Endothelial cell of umbilical vein (primary cell): Measurements from ENCODE around the gene DNMT3L. TPM values are rescaled to one million over a fixed set of nuclear protein-coding genes. Genes with fewer than 3 reads are reported as not detected.
A peak's percentile ranks its signal among the peaks of the same experiment; 100 is the strongest.
"Not testable (repeated sequence)": the region's sequence is repeated elsewhere in the genome, so short reads cannot be mapped to it uniquely, and the experiment has no call there.

Experiments used
- BruUV-seq: library from RNA; stranded (reverse); fragments of 400-500 nt; replicated peaks from 2 replicates; lab custom pipeline; 2021; lab: Mats Ljungman, UMichigan
- CTCF ChIA-PET: fragments of 300-600, 350-600 bp; sonication (Branson Sonifier 250); formaldehyde crosslinking; loops from one replicate; lab custom pipeline; 2021; ENCODE audit warnings: antibody characterized with exemption, inconsistent platforms; lab: Charles Lee
- POLR2A ChIA-PET: fragments of 300-600, 350-600 bp; sonication (Branson Sonifier 250); formaldehyde crosslinking; loops from one replicate; lab custom pipeline; 2021; ENCODE audit warnings: antibody characterized with exemption, inconsistent platforms; lab: Charles Lee
- DNase-seq: peaks from one replicate; pipeline ENCODE4 v3.0.0-alpha.2; 2011; ENCODE audit warnings: low read depth, low spot score
- FAIRE-seq: peaks from 2 replicates; lab custom pipeline; 2011; peaks lifted over from hg19 to GRCh38; lab: Jason Lieb, UNC
- H2AFZ ChIP-seq: 2 replicates; pipeline ENCODE4 v1.6.0; 2012; ENCODE audit warnings: low read depth, low read length, control low read depth, inconsistent platforms
- H3K27ac ChIP-seq: 2 replicates; pipeline ENCODE4 v1.5.1; 2011; ENCODE audit warnings: low read depth, mild to moderate bottlenecking, control low read depth, low read length, moderate library complexity; ENCODE audit not compliant: insufficient read depth
- H3K27me3 ChIP-seq, 2 experiments: 2 replicates each; pipeline versions ENCODE4 v1.6.0 to v1.6.1; 2011; ENCODE audit warnings: low read length in 2 of 2, mixed read lengths in 1 of 2; ENCODE audit not compliant: control insufficient read depth in 2 of 2, insufficient read depth in 2 of 2
- H3K36me3 ChIP-seq, 2 experiments: 2 replicates in 1 of 2; 3 replicates in 1 of 2; pipeline ENCODE4 v1.5.1; 2011; ENCODE audit warnings: low read length in 2 of 2, mild to moderate bottlenecking in 1 of 2, moderate library complexity in 1 of 2; ENCODE audit not compliant: control insufficient read depth in 2 of 2, insufficient read depth in 2 of 2; ENCODE audit errors: extremely low read depth in 1 of 2
- H3K4me1 ChIP-seq: 3 replicates; pipeline ENCODE4 v1.5.1; 2011; ENCODE audit warnings: mild to moderate bottlenecking, low read length; ENCODE audit not compliant: control insufficient read depth, insufficient read depth; ENCODE audit errors: extremely low read depth
- H3K4me2 ChIP-seq: 2 replicates; pipeline ENCODE4 v1.6.1; 2011; ENCODE audit warnings: low read length, control low read depth, mixed read lengths; ENCODE audit not compliant: insufficient read depth
- H3K4me3 ChIP-seq, 3 experiments: fragments of 200-600 bp in 1 of 3; sonication (generic), shearing (Covaris generic) in 1 of 3; replicated peaks in 1 of 3; 2 replicates each; pipeline ENCODE4 v1.5.1; 2011 to 2016; ENCODE audit warnings: control low read depth in 3 of 3, low read length in 3 of 3, mild to moderate bottlenecking in 2 of 3, inconsistent platforms in 1 of 3, low read depth in 1 of 3, moderate library complexity in 1 of 3; ENCODE audit not compliant: insufficient read depth in 1 of 3
- H3K79me2 ChIP-seq: 2 replicates; pipeline ENCODE4 v1.6.0; 2012; ENCODE audit warnings: low read length, inconsistent platforms; ENCODE audit not compliant: control insufficient read depth, insufficient read depth
- H3K9ac ChIP-seq: replicated peaks from 2 replicates; pipeline ENCODE3; 2011; ENCODE audit warnings: low read length, control low read depth; ENCODE audit not compliant: insufficient read depth; ENCODE audit errors: extremely low read depth
- H3K9me1 ChIP-seq: replicated peaks from 3 replicates; pipeline ENCODE4 v1.6.0; 2011; ENCODE audit warnings: mild to moderate bottlenecking, low read length; ENCODE audit not compliant: control insufficient read depth, insufficient read depth; ENCODE audit errors: extremely low read depth
- H3K9me3 ChIP-seq: replicated peaks from 2 replicates; pipeline ENCODE4 v1.5.1; 2012; ENCODE audit warnings: low read length, inconsistent platforms; ENCODE audit not compliant: control insufficient read depth, insufficient read depth
- H4K20me1 ChIP-seq: replicated peaks from 2 replicates; pipeline ENCODE3; 2011; ENCODE audit warnings: mild to moderate bottlenecking, low read length; ENCODE audit not compliant: control insufficient read depth, insufficient read depth; ENCODE audit errors: extremely low read depth
- CTCF ChIP-seq, 2 donors: IDR thresholded peaks; 1 replicate in 1 of 2; 2 replicates in 1 of 2; pipeline ENCODE4 v1.5.1; 2011; ENCODE audit warnings: low read length in 2 of 2, mild to moderate bottlenecking in 2 of 2, moderate library complexity in 2 of 2, control low read depth in 1 of 2, inconsistent platforms in 1 of 2, low read depth in 1 of 2; ENCODE audit not compliant: insufficient read depth in 1 of 2; ENCODE audit errors: extremely low read depth in 1 of 2
- dilution Hi-C: fragments of 300-500 bp; cut with MboI; formaldehyde crosslinking; loops from one replicate; pipeline ENCODE4 v1.15.0; 2019; ENCODE audit warnings: low sequenced_read_pairs; ENCODE audit not compliant: extremely low pct_ligation_motif_present
- intact Hi-C: fragments of 100-400 bp; cut with micrococcal nuclease; formaldehyde crosslinking; loops from one replicate; pipeline ENCODE4 v1.10.0; 2022
- polyA plus RNA-seq, 4 experiments: library from polyadenylated mRNA; depleted of rRNA in 3 of 4; stranded (reverse) in 3 of 4; unstranded in 1 of 4; fragments of >200 nt; gene quantifications; 2 replicates each; pipeline versions ENCODE4 v1.2.1 to v1.2.3, GENCODE V29; 2011 to 2012; ENCODE audit warnings: missing spikeins in 1 of 4
- total RNA-seq: library from RNA; stranded (reverse); gene quantifications from 2 replicates; pipeline ENCODE4 v1.2.3, GENCODE V29; 2021

Gene DNMT3L
- total and polyA plus RNA-seq, 2 donors (not counting 3 experiments of a cell fraction or from before 2014, with no cell fraction given), result not detected

DNA sequence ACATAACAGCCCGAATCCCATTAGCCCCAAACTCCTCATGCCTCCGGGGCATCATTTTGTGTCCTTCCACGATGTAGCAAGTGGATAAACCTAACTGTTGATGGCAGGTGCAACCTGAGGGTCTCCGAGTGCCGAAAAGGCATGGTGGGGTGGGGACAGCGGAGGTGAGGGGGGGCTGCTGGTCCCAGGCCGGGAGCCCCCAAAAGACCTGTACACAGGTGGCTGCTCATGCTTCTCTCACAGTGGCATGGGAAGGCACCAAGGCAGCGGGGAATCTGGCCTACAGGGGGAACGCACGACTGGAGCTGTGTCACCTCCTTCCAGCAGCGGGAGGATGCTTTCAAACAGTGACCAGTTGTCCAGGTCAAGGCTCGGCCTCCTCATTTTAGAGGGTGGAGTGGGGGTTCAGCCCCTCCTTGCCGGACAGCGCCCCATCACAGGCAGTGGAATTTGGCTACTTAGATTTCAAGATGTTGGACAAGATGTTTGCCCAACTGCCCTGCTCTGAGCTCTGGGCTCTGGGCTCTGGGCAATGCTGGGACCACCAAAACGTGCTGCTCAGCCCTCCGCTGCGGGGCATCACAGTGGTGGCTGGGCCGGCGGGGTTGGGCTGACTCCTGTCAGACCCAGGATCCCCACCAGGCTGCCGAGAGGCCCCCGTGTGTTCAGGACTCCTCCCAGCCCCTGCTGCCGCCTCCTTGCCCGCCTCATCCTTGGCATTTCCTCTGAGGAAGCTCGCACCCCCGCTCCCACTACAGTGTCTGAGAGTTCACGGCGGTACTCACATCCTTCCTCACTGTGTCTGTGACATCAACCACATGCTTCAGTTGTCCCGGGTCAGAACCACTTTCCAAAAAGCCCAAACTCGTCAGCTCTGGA, 7.6 kb downstream of the DNMT3L start:
- Histone ChIP-seq H3K9ac (no peak overlapping the region), H4K20me1 (no peaks in the 10 kb centered on the region), H3K36me3 (no peaks in the 10 kb centered on the region), H3K27ac (no peak overlapping the region), H3K4me1 (peaks cover 8% of the 10 kb centered on the region), H3K9me1 (no peaks in the 10 kb centered on the region), H3K27me3 (no peaks in the 10 kb centered on the region), H3K4me2 (no peak overlapping the region), H3K79me2 (no peaks in the 10 kb centered on the region), H3K9me3 (no peaks in the 10 kb centered on the region), H3K4me3 (no peak overlapping the region), H2AFZ (peak overlapping the region; percentile 69)
- BruUV-seq, result no TSS peak
- ChIA-PET CTCF (interaction anchor here (0.7 kb wide), 1 partner anchor 12 kb away, joined by 3 read pairs; no protein-coding TSS in a partner anchor), POLR2A (no interaction called here)
- dilution Hi-C loops (no loop called here), intact Hi-C loops (no loop called here)
- FAIRE-seq (peak; percentile 73), DNase-seq (peak; percentile 26)
- TF ChIP-seq CTCF (IDR thresholded peaks at IDR 0.05; ENCODE audit: extremely low read depth in 1 of 2, insufficient read depth in 1 of 2, low read depth in 1 of 2, low read length in 2 of 2), result no peak

DNA sequence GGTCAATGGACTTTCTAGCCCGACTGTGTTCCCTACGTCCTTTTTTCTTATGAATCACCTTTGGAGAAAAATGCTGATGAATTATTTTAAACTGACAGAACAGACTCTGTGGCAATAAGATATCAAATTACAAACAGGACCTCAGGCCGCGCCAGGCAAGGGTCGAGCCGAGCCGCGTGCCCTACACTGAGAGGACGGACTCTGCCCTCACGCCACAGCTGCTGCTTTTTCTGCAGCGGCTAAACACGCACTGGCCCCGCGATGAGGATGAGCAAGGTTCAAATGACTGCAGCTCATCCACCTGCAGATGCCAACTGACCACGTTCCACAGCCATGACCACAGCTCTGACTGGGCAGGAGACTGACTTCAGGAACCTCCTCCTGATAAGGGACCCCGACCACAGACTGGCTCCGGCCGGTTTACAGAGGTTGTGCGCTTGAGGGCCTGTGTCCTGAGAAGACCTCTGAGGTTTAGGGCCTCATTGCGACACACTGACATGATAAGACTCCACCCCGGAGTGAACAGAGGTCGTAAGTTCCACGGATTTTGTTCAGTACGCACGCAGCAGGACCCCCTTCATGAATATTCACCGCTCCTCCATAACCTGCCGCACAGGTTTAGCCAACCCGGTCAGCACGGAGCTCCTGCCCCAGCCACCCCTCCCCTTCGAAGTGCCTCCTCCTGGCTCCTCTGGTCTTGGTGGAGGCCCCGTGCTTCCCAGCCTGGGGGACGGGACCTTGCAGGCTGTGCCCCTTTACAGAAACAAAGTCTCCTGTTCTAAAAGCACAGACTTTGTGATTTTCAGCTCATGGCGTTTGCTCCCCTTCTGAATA, 12.3 kb downstream of the DNMT3L start:
- dilution Hi-C loops, H3K27ac ChIP-seq, BruUV-seq, H3K79me2 ChIP-seq, H2AFZ ChIP-seq, H3K9ac ChIP-seq, POLR2A ChIA-PET, CTCF ChIA-PET, H3K27me3 ChIP-seq, FAIRE-seq, H3K9me1 ChIP-seq, DNase-seq, H4K20me1 ChIP-seq, intact Hi-C loops, H3K4me3 ChIP-seq, H3K4me2 ChIP-seq, H3K9me3 ChIP-seq, H3K4me1 ChIP-seq, H3K36me3 ChIP-seq: not testable (repeated sequence)

GRCh38 chr21:44247904-44248303, 13.8 kb downstream of the DNMT3L start:
- dilution Hi-C loops, H4K20me1 ChIP-seq, H3K4me2 ChIP-seq, POLR2A ChIA-PET, H3K4me3 ChIP-seq, H3K27ac ChIP-seq, BruUV-seq, FAIRE-seq, H2AFZ ChIP-seq, H3K9me1 ChIP-seq, H3K9me3 ChIP-seq, H3K4me1 ChIP-seq, DNase-seq, H3K27me3 ChIP-seq, intact Hi-C loops, CTCF ChIA-PET, H3K79me2 ChIP-seq, H3K9ac ChIP-seq, H3K36me3 ChIP-seq: not testable (repeated sequence)
